Measurements from ENCODE around the gene ZNF311. TPM values are rescaled to one million over a fixed set of nuclear protein-coding genes. Genes with fewer than 3 reads are reported as not detected.

The ZNF311 gene
- total and polyA plus RNA-seq, 2 of the 13 experiments (the other 11 are each of a cell fraction or from before 2014, with no cell fraction given), result not detected

DNA sequence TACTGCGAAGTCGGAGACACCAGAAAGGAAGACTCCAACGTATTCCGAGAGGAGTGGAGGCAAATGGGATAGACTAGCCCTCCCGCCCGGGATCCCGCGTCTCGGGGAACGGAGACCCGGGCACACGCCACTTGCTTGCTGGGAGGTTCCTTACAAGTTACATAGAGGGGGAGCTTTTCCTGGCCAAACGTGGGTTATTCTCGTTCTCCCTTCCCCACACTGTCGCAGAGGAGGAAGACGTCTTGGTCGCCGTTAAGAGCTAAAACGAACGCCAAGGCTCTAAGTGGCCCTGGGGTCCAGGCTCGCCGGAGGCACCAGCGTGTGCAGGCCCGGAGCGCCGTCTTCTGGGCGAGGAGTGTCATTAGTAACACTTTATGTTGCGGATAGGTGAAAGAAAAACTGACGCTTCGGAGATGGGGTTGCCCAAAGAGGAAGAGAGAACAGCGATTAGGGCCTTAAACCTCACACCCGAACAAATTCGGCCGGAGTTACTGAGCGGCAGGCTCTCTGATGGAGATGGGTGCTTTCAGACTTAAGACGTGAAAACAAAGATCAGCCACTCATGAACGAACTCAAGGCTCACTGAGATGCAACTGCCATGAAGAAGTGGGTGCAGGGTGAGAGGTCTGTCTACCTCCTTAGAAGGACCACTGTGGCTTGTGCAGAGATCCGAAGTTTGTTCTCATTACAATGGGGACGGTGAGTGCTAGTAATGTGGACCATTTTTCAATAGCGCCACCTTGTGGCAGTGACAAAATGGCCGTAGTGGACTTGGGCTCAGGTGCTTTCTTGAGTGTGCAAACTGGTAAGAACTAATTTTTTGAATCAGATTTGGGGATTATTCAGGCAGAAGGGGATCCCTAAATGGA, 11.7 kb upstream of the ZNF311 start (continued):
- TF ChIP-seq, protein P1, sequence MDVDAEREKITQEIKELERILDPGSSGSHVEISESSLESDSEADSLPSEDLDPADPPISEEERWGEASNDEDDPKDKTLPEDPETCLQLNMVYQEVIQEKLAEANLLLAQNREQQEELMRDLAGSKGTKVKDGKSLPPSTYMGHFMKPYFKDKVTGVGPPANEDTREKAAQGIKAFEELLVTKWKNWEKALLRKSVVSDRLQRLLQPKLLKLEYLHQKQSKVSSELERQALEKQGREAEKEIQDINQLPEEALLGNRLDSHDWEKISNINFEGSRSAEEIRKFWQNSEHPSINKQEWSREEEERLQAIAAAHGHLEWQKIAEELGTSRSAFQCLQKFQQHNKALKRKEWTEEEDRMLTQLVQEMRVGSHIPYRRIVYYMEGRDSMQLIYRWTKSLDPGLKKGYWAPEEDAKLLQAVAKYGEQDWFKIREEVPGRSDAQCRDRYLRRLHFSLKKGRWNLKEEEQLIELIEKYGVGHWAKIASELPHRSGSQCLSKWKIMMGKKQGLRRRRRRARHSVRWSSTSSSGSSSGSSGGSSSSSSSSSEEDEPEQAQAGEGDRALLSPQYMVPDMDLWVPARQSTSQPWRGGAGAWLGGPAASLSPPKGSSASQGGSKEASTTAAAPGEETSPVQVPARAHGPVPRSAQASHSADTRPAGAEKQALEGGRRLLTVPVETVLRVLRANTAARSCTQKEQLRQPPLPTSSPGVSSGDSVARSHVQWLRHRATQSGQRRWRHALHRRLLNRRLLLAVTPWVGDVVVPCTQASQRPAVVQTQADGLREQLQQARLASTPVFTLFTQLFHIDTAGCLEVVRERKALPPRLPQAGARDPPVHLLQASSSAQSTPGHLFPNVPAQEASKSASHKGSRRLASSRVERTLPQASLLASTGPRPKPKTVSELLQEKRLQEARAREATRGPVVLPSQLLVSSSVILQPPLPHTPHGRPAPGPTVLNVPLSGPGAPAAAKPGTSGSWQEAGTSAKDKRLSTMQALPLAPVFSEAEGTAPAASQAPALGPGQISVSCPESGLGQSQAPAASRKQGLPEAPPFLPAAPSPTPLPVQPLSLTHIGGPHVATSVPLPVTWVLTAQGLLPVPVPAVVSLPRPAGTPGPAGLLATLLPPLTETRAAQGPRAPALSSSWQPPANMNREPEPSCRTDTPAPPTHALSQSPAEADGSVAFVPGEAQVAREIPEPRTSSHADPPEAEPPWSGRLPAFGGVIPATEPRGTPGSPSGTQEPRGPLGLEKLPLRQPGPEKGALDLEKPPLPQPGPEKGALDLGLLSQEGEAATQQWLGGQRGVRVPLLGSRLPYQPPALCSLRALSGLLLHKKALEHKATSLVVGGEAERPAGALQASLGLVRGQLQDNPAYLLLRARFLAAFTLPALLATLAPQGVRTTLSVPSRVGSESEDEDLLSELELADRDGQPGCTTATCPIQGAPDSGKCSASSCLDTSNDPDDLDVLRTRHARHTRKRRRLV (CRISPR knock-in tag; IDR thresholded peaks at IDR 0.05), result peak; percentile 42; the same call in 1 of the 2 replicates
- TF ChIP-seq ZFP37 (CRISPR knock-in tag; IDR thresholded peaks at IDR 0.05; ENCODE audit: borderline replicate concordance) (0 out of 2 replicates have a peak, but pooled peaks have one; percentile 27), SRSF4 (IDR thresholded peaks at IDR 0.05; ENCODE audit: low read depth, low read length, poor library complexity, severe bottlenecking) (no peak), NBN (conservative IDR thresholded peaks at IDR 0.05) (no peak), ZNF547 (CRISPR knock-in tag; IDR thresholded peaks at IDR 0.05) (peak; percentile 69; the same call in 1 of the 2 replicates), ZNF232 (CRISPR knock-in tag; IDR thresholded peaks at IDR 0.05; ENCODE audit: borderline replicate concordance) (peak; percentile 68; the same call in 1 of the 2 replicates), ZNF234 (CRISPR knock-in tag; conservative IDR thresholded peaks at IDR 0.05) (no peak), SIN3A (IDR thresholded peaks at IDR 0.05; ENCODE audit: borderline replicate concordance, low read depth, low read length) (no peak), SETDB1 (CRISPR knock-in tag; IDR thresholded peaks at IDR 0.05; ENCODE audit: borderline replicate concordance) (no peak), HOXD1 (CRISPR knock-in tag; IDR thresholded peaks at IDR 0.05) (peak; percentile 36; the same call in 1 of the 2 replicates), PRMT3 (CRISPR knock-in tag; IDR thresholded peaks at IDR 0.05; ENCODE audit: borderline replicate concordance, low read depth) (no peak), EHMT2 (IDR thresholded peaks at IDR 0.05; ENCODE audit: borderline replicate concordance, low read depth, low read length) (no peak), ZNF451 (CRISPR knock-in tag; IDR thresholded peaks at IDR 0.05) (0 out of 2 replicates have a peak, but pooled peaks have one; percentile 44)
- TF ChIP-seq, protein P2, sequence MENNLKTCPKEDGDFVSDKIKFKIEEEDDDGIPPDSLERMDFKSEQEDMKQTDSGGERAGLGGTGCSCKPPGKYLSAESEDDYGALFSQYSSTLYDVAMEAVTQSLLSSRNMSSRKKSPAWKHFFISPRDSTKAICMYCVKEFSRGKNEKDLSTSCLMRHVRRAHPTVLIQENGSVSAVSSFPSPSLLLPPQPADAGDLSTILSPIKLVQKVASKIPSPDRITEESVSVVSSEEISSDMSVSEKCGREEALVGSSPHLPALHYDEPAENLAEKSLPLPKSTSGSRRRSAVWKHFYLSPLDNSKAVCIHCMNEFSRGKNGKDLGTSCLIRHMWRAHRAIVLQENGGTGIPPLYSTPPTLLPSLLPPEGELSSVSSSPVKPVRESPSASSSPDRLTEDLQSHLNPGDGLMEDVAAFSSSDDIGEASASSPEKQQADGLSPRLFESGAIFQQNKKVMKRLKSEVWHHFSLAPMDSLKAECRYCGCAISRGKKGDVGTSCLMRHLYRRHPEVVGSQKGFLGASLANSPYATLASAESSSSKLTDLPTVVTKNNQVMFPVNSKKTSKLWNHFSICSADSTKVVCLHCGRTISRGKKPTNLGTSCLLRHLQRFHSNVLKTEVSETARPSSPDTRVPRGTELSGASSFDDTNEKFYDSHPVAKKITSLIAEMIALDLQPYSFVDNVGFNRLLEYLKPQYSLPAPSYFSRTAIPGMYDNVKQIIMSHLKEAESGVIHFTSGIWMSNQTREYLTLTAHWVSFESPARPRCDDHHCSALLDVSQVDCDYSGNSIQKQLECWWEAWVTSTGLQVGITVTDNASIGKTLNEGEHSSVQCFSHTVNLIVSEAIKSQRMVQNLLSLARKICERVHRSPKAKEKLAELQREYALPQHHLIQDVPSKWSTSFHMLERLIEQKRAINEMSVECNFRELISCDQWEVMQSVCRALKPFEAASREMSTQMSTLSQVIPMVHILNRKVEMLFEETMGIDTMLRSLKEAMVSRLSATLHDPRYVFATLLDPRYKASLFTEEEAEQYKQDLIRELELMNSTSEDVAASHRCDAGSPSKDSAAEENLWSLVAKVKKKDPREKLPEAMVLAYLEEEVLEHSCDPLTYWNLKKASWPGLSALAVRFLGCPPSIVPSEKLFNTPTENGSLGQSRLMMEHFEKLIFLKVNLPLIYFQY (CRISPR knock-in tag; IDR thresholded peaks at IDR 0.05; ENCODE audit: borderline replicate concordance), result 0 out of 2 replicates have a peak, but pooled peaks have one; percentile 43
- TF ChIP-seq, protein P3, sequence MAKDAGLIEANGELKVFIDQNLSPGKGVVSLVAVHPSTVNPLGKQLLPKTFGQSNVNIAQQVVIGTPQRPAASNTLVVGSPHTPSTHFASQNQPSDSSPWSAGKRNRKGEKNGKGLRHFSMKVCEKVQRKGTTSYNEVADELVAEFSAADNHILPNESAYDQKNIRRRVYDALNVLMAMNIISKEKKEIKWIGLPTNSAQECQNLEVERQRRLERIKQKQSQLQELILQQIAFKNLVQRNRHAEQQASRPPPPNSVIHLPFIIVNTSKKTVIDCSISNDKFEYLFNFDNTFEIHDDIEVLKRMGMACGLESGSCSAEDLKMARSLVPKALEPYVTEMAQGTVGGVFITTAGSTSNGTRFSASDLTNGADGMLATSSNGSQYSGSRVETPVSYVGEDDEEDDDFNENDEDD (CRISPR knock-in tag; IDR thresholded peaks at IDR 0.05; ENCODE audit: borderline replicate concordance), result no peak
